Dermis microvascular lymphatic vessel endothelial cell (primary cell): Measurements from ENCODE around the gene OR1K1. TPM values are rescaled to one million over a fixed set of nuclear protein-coding genes. Genes with fewer than 3 reads are reported as not detected.
"Not testable (repeated sequence)": the region's sequence is repeated elsewhere in the genome, so short reads cannot be mapped to it uniquely, and the experiment has no call there.

Source experiments
- DNase-seq, 2 donors: peaks; one replicate each; pipeline versions ENCODE4 v3.0.0 to v3.0.0-alpha.2; 2010; ENCODE audit warnings: low read depth in 2 of 2
- total RNA-seq: library from RNA; depleted of rRNA; stranded (reverse); fragments of >200 nt; gene quantifications from 2 replicates; pipeline ENCODE4 v1.2.1, GENCODE V29; 2014

OR1K1 gene
- total RNA-seq, 1 donor from 2014 or later = not detected

- peak; percentile 71 to 83 for DNase-seq
These were observed 10.5 kb downstream of the OR1K1 start for GRCh38 chr9:122810306-122810946.

- no peak for DNase-seq
These were observed 12.8 kb downstream of the OR1K1 start for GRCh38 chr9:122812736-122813135.

- no peak for DNase-seq
These were observed 14.6 kb downstream of the OR1K1 start for GRCh38 chr9:122814545-122814944.

DNA sequence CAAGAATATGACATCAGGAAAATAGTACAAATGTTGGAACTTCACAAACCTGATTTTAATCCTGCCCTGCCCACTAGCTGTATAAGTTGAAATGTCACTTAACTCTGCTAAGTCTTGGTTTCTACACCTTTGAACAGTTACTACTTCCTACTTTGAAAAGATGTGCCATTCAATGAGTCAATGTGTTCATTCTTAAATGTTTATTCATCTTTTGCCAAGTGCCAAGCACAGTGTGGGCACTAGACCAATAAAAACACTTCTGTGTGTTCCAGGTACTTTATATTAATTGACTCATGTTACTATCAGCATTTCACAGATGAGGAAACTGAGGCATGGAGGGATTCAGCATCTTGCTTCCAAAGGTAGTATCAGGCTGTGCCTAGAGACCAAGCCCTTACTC is 15.6 kb downstream of the OR1K1 start:
- DNase-seq = peak in 1 of 2 donors; percentile 85

- DNase-seq = peak; percentile 97 to 99
These were observed 16.4 kb downstream of the OR1K1 start for GRCh38 chr9:122816163-122816867.

- peak in 1 of 2 donors; percentile 87 for DNase-seq
These were observed 19.4 kb downstream of the OR1K1 start for GRCh38 chr9:122819326-122819725.

GRCh38 chr9:122819791-122820489 is 20.0 kb downstream of the OR1K1 start:
- DNase-seq = peak; percentile 29 to 96

DNA sequence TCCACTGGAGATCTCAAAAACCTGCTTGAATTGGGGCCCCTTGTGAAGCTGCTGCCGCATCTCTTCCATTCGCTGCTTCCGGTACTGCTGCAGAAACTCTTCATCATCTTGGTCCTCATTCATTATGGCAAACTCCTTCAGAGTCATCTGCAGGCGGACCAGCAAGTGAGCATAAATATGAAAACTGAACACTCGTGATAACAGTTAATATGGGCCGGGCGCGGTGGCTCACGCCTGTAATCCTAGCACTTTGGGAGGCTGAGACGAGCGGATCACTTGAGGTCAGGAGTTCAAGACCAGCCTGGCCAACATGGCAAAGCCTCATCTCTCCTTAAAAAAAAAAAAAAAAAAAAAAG is 20.5 kb downstream of the OR1K1 start:
- DNase-seq = no peak

GRCh38 chr9:122821278-122821943 is 21.5 kb downstream of the OR1K1 start:
- DNase-seq = peak; percentile 42 to 95

DNA sequence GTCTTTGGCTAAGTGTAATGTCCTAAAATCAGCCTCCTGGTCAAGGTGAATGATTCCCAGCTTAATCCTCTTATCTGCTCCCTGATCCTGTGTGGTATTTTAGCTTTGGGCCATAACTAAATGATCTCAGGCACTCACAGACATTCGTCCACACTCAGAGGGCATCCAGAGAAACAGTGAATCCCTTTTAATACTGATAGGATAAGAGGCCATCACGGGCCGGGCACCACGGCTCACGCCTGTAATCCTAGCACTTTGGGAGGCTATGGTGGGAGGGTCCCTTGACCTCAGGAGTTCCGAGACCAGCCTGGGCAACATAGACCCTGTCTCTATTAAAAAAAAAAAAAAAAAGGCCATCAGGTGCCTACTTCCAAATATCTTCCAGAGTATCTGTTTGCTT is 22.1 kb downstream of the OR1K1 start:
- DNase-seq = no peak

DNA sequence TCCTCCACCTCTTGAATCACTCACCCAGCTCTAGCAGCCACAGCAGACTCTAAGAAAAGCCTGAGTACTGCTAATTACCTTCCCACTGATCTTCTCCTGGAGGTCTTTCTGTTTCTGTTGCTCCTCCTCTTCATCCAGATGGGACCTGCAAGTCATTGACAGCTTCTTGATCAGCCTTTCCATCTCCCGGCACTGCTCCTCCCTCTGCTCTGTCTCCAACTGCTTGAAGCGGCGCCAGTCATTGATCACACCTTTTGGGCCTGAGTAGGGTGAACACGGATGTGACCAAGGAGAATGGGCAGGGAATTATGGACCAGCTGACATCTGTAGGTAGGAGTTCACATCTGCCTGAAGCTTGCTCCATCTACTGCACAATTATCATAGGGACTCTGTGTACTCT is 23.0 kb downstream of the OR1K1 start:
- DNase-seq = no peak

GRCh38 chr9:122827761-122828093 is 27.8 kb downstream of the OR1K1 start:
- peak in 1 of 2 donors; percentile 48 for DNase-seq

- not testable (repeated sequence) for DNase-seq
These were observed 29.0 kb downstream of the OR1K1 start for GRCh38 chr9:122828965-122829284.

GRCh38 chr9:122832194-122832593 is 32.3 kb downstream of the OR1K1 start:
- DNase-seq = no peak

DNA sequence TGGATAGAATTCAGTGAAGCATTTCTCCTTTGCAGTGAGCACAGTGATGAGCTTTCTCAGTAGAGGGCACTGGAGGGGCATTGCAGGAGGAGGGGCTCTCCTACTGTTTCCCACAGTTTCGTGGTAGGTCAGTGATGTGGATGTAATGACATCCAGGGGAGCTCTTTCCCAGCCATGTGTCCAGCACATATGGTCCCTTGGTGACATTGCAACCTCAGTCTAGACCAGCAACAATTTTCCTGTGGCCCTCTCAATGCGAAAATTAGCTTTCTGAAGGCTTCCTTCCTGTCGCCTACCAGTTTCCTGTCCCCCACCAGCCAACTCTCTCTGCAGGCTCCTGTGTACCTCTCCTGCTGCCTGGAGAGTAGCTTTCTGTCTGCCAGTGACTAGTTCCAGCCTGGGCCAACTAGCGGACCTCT is 35.4 kb downstream of the OR1K1 start:
- DNase-seq = peak; percentile 59 to 84

DNA sequence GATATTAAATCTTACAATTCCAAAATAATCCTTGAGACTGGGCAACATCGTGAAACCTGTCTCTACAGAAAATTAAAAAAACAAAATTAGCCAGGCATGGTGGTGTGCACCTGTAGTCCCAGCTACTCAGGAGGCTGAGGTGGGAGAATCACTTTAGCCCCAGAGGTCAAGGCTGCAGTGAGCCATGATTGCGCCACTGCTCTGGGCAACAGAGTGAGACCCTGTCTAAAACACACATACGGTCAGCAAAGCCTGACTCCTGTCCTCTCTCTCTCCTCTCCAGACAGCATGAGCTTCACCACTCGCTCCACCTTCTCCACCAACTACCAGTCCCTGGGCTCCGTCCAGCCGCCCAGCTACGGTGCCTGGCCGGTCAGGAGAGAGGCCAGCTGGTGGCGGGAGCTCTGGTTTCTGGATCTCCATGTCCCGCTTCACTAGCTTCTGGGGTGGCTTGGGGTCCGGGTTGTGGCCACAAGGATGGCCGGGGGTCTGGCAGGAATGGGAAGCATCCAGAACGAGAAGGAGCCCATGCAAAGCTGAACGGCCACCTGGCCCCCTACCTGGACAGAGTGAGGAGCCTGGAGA is 37.4 kb downstream of the OR1K1 start:
- DNase-seq = no peak

GRCh38 chr9:122838441-122838840 is 38.5 kb downstream of the OR1K1 start:
- not testable (repeated sequence) for DNase-seq

GRCh38 chr9:122841501-122841900 is 41.6 kb downstream of the OR1K1 start:
- DNase-seq = no peak

DNA sequence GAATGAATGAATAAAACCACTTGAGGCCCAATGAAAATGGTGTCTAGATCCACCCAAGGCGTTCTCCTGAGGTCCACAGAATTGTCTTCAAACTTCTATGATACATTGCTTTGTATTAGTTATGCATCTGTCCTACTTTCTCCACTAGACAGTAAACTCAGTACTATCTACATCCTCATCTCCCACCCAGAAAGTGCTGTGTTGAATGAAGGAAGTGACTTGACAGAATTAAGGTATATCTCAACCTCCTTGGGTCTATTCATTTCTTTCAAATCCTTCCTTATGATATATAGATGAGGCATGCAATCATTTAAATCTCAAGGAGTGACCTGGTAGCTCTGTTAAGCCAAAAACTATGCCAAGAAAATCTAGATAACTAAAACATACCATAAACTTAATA is 44.2 kb downstream of the OR1K1 start:
- no peak for DNase-seq

DNA sequence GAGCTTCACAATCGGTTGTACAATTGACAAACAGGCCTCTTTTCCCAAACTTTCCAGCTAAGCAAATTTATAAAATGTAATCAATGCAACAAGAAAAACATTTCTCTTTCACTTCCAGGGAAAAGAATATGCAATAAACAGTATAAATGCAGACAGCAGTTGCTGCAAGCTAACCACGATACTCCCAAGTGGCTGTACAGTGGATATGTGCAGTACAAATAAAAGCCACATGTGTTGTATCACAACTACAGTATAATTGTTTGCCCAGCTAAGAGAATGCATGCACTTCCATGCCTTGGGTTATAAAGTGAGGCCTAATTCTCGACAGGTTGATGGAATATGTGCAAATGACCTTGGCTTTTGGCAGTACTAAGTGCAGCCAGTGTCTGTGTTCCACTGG is 45.2 kb downstream of the OR1K1 start:
- no peak for DNase-seq

- no peak for DNase-seq
These were observed 46.5 kb downstream of the OR1K1 start for GRCh38 chr9:122846371-122846940.
